Measurements from ENCODE around the gene EGFR.
A peak's percentile ranks its signal among the peaks of the same experiment; 100 is the strongest.

Gene EGFR

DNA sequence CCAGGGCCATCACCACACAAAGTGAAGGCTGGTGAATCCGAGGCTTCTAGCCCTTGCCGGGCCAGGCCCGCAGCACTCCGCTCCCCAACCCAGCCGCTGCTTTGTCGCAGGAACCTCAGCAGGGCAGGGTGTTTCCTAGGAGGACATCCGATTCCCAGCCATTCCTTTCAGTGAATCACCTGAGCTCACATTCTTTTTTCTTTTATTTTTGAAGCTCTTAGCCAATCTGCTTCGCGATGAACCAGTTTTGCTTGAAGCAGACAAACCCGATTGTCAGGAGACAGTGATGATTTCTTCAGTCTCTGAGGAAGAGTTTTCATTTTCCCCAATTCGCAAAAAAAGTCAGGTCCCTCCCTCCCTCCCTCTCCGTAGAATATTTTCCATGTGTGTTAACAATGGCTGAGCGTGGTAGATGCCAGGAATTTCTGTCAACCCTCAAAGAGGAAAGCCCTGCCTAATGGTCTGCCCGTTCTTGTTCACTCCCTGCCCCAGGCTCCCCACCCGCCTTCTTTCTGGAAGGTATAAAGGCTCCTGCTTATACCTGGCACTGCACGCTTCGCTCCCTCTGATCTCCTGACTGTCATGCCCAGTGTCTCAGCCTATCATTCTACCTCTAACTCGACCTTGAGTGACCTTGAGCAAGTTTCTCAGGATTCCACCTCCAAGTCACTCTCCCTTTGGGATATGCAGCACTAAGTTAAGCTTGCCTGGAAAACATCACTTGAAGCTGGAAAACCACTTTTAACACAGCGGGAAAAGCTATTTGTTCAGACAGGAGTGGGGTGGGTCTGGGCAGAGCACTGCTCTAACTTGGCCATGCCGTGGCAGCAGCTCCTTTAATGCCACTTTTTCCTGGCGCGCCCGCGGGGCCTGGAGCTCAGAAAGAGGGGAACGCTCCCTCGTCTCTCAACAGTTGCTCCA, 35.1 kb downstream of the EGFR start:
- Histone ChIP-seq H3K27me3 (ENCODE audit: insufficient read depth, low read length) (no peaks in the 10 kb centered on the region), H3K9me3 (ENCODE audit: low read length) (no peaks in the 10 kb centered on the region), H2AFZ (ENCODE audit: low read depth, low read length) (no peak overlapping the region), H3K36me3 (ENCODE audit: insufficient read depth, low read length) (no peaks in the 10 kb centered on the region), H3K4me1 (ENCODE audit: insufficient read depth, low read length) (peaks cover under 1% of the 10 kb centered on the region), H3K4me3 (ENCODE audit: low read length) (no peak overlapping the region)

DNA sequence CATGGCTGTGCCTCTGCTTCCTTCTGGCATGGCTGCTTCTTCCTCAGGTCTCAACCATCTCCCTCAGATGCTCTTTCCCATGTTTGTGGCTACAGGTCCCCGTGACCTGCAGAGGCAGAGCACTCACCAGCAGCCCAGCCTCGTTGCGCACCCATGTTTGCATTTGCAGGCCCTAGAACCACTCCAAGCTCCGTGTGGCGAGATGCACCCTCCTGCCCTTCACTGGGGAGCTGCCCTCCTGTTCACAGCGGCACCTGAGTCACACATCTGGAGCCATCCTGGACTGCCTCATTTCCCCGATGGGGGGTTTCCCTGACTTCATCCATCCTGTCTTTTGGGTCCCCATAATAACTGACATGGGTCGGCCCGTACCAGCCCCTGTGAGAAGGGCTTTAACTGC, 35.9 kb downstream of the EGFR start:
- Histone ChIP-seq H2AFZ (ENCODE audit: low read depth, low read length) (no peak overlapping the region), H3K4me3 (ENCODE audit: low read length) (no peak overlapping the region), H3K9me3 (ENCODE audit: low read length) (no peaks in the 10 kb centered on the region), H3K36me3 (ENCODE audit: insufficient read depth, low read length) (no peaks in the 10 kb centered on the region), H3K4me1 (ENCODE audit: insufficient read depth, low read length) (peaks cover 3% of the 10 kb centered on the region), H3K27me3 (ENCODE audit: insufficient read depth, low read length) (no peaks in the 10 kb centered on the region)

DNA sequence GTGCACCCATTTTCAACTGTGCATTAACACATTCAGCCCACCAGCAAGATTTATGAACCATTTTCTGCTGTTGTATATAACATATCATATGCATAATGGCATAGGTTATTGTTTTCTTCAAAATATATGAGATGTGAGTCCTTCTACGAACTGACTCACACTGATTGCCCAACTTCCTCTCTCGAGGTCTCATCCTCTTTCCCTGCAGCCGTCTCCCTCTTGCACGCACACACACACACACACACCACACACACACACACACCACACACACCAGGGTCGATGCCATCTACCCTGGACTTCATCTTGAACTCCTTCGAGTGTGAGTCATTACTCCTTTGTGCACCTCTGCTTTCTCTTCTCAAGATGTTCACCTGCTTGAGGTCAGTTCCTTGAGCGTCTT, 36.7 kb downstream of the EGFR start:
- H3K27me3 ChIP-seq (ENCODE audit: insufficient read depth, low read length): no peaks in the 10 kb centered on the region
- H3K36me3 ChIP-seq (ENCODE audit: insufficient read depth, low read length): no peaks in the 10 kb centered on the region
- peaks cover 3% of the 10 kb centered on the region for H3K4me1 ChIP-seq (ENCODE audit: insufficient read depth, low read length)
- H2AFZ ChIP-seq (ENCODE audit: low read depth, low read length): no peak overlapping the region
- H3K4me3 ChIP-seq (ENCODE audit: low read length): no peak overlapping the region
- H3K9me3 ChIP-seq (ENCODE audit: low read length): no peaks in the 10 kb centered on the region

DNA sequence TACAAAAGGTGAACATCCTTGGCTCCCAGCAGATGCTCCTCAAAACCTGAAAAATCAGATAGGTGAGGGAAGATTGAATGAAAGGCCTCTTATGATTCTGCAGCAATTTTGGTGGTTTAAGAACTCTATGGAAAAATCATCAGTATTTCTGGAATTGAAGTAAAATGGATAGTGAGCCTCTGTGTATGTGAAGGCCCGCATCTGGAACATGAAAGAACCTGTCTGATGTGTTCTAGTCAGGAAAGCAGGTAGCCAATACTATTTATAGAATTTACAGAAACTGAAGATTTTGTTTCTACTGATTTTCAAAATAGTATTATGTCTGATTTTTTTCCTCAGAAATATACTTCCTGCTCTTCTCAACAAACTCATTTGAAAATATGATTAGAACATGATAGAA, 37.3 kb downstream of the EGFR start:
- Histone ChIP-seq H2AFZ (ENCODE audit: low read depth, low read length) (no peak overlapping the region), H3K27me3 (ENCODE audit: insufficient read depth, low read length) (no peaks in the 10 kb centered on the region), H3K4me3 (ENCODE audit: low read length) (no peak overlapping the region), H3K36me3 (ENCODE audit: insufficient read depth, low read length) (no peaks in the 10 kb centered on the region), H3K9me3 (ENCODE audit: low read length) (no peaks in the 10 kb centered on the region), H3K4me1 (ENCODE audit: insufficient read depth, low read length) (peaks cover 6% of the 10 kb centered on the region)

DNA sequence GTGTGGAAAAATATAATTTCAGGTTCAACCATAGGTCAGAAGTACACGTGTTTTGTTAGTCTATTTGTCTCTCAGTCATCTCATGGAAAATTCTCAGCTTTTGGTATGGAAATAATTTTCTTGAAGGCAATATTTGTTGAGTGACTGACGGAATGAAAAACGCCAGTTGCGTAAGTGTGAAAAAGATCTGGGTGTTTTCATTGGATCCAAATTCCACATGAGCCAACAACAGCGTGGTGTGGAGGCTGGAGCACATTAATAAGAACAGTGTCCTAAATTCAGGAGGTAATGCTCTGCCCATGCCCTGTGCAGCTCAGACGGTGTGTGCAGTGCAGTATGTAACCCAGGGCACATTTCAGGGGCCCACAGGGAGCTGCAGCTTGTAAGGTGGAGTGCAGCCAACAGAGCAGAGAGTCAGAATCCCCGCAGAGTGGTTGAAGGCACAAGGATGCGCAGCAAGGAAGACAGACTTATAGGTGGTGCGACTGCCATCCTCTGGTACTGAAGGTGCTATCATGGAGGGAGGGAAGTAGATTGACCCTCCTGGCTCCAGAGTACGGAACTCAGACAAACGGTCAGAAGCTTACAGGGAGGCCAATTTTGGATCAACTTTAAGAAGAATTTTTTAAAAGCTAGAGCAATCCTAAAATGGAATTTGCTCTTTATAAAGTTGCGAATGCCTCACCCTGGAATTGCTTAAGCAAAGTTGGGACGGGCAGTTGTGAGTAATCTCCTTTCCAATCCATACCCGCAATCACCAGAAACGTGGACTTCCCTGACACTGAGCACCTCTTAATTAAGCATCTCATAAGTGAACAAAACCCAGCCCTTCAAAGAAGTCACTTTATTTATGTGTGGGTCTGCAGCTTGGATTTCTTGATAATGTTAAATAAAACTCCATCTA, 38.0 kb downstream of the EGFR start:
- no peak overlapping the region for H2AFZ ChIP-seq (ENCODE audit: low read depth, low read length)
- H3K27me3 ChIP-seq (ENCODE audit: insufficient read depth, low read length): no peaks in the 10 kb centered on the region
- H3K4me3 ChIP-seq (ENCODE audit: low read length): no peak overlapping the region
- no peaks in the 10 kb centered on the region for H3K9me3 ChIP-seq (ENCODE audit: low read length)
- peaks cover 6% of the 10 kb centered on the region for H3K4me1 ChIP-seq (ENCODE audit: insufficient read depth, low read length)
- H3K36me3 ChIP-seq (ENCODE audit: insufficient read depth, low read length): no peaks in the 10 kb centered on the region

DNA sequence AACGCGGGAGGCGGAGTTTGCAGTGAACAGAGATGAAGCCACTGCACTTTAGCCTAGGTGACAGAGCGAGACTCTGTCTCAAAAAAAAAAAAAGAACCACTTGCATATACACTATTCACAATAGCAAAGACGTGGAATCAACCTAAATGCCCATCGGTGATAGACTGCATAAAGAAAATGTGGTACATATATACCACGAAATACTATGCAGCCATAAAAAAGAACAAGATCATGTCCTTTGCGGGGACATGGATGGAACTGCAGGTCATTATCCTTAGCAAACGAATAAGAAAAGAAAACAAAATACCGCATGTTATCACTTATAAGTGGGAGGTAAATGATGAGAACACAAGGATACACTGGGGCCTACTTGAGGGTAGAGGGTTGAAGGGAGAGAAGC, 39.5 kb downstream of the EGFR start:
- H3K27me3 ChIP-seq (ENCODE audit: insufficient read depth, low read length): no peaks in the 10 kb centered on the region
- H3K4me3 ChIP-seq (ENCODE audit: low read length): no peak overlapping the region
- no peak overlapping the region for H2AFZ ChIP-seq (ENCODE audit: low read depth, low read length)
- H3K9me3 ChIP-seq (ENCODE audit: low read length): no peaks in the 10 kb centered on the region
- H3K4me1 ChIP-seq (ENCODE audit: insufficient read depth, low read length): peaks cover 6% of the 10 kb centered on the region
- H3K36me3 ChIP-seq (ENCODE audit: insufficient read depth, low read length): no peaks in the 10 kb centered on the region

DNA sequence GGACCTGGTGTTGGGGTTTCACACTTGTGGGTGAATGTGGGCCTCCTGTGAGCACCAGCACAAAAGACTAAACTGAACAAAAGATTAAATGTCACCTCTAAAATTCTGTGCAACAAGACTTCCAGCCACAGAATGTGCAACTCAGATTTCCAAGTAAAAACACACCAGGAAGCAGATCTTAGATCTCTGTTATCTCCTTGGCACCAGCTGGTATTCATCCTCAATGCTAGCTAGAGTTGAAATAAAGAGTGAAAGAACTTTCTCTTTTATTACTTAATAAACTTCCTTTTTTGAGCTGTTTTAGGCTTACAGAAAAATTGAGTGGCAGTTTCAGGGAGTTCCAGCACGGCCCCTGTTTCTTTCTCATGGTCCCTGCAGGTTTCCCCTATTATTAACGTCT, 40.2 kb downstream of the EGFR start:
- peaks cover 6% of the 10 kb centered on the region for H3K4me1 ChIP-seq (ENCODE audit: insufficient read depth, low read length)
- H3K4me3 ChIP-seq (ENCODE audit: low read length): no peak overlapping the region
- no peaks in the 10 kb centered on the region for H3K36me3 ChIP-seq (ENCODE audit: insufficient read depth, low read length)
- H2AFZ ChIP-seq (ENCODE audit: low read depth, low read length): no peak overlapping the region
- H3K27me3 ChIP-seq (ENCODE audit: insufficient read depth, low read length): no peaks in the 10 kb centered on the region
- no peaks in the 10 kb centered on the region for H3K9me3 ChIP-seq (ENCODE audit: low read length)

DNA sequence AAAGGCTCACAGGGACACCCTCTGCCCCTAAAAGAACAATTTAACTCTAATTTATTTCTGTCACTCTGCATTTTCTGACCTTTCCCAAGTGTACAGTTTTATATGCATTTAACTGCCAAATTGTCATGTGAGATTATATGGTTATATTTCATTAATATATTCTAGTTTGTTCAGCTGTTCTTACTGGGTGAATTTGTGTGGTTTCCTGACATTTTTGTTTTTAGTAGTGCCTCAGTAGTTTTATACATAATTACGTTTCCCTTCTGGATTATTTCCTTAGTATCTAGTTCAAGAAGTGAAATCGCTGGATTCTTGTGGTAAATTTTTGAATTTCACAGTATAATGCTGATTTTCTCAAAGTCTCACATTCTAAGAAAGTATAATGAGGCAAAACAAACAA, 41.3 kb downstream of the EGFR start:
- no peaks in the 10 kb centered on the region for H3K9me3 ChIP-seq (ENCODE audit: low read length)

DNA sequence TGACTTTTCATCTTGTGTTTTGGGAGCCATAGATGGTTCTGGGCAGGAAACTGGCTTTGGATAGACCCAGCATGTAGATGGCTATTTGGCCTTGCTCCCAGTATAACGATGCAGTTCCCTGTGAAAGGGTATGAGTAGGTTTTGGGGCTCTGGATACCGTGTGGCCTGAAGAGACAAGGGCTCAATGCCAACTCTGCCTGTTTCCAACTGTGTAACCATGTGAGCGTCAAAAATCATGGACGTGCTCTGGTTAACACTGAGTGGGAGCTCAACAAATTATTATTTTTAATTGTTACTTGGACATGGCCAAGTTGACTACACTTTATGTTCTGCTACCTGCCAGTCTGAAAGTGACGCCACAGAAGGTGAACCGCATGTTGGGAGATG, 41.8 kb downstream of the EGFR start:
- no peaks in the 10 kb centered on the region for H3K27me3 ChIP-seq (ENCODE audit: insufficient read depth, low read length)
- peaks cover 22% of the 10 kb centered on the region for H3K4me1 ChIP-seq (ENCODE audit: insufficient read depth, low read length)
- H2AFZ ChIP-seq (ENCODE audit: low read depth, low read length): no peak overlapping the region
- no peaks in the 10 kb centered on the region for H3K36me3 ChIP-seq (ENCODE audit: insufficient read depth, low read length)
- H3K9me3 ChIP-seq (ENCODE audit: low read length): no peaks in the 10 kb centered on the region
- no peak overlapping the region for H3K4me3 ChIP-seq (ENCODE audit: low read length)

More for the DNA sequence above, 41.3 kb downstream of the EGFR start:
- no peaks in the 10 kb centered on the region for H3K27me3 ChIP-seq (ENCODE audit: insufficient read depth, low read length)
- no peaks in the 10 kb centered on the region for H3K36me3 ChIP-seq (ENCODE audit: insufficient read depth, low read length)
- H3K4me3 ChIP-seq (ENCODE audit: low read length): no peak overlapping the region
- H2AFZ ChIP-seq (ENCODE audit: low read depth, low read length): no peak overlapping the region
- H3K4me1 ChIP-seq (ENCODE audit: insufficient read depth, low read length): peaks cover 16% of the 10 kb centered on the region

DNA sequence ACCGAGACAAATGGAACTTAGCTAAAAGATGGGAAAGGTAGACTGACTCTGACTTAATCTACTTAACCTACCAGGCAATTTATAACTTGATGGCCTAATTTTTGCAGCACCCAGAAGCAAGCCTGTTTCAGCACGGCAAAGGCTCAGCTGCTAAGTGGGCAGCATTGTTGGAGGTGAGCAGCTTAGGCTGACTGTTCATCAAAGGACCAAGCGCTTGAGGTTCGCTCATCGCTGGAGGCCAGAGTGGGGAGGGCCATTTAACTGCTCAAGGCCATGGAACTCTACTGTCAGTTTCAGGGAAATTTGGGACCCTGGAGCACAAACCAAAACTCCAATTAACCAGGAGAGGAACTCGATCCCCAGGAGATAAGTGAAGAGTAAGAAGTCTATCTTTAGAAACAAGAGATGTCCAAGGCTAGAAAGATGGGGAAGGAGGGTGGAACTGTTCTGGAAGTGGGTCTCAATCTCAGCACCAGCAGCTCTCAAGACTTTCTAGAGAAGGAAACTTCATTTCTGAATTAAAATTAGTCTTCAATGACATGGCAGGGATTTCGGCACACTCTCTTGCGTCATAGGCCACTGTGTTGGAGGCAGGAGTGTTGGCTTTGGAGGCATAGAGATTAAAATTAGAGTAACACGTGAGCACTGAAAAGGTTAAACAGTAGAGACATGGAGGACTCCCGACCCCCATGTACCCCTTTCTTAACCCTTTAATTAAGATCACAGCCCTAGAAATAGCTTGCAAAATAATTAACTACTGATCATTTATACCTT, 43.1 kb downstream of the EGFR start:
- Histone ChIP-seq H3K9me3 (ENCODE audit: low read length) (no peaks in the 10 kb centered on the region), H3K4me3 (ENCODE audit: low read length) (no peak overlapping the region), H2AFZ (ENCODE audit: low read depth, low read length) (no peak overlapping the region), H3K36me3 (ENCODE audit: insufficient read depth, low read length) (no peaks in the 10 kb centered on the region), H3K4me1 (ENCODE audit: insufficient read depth, low read length) (peaks cover 35% of the 10 kb centered on the region), H3K27me3 (ENCODE audit: insufficient read depth, low read length) (no peaks in the 10 kb centered on the region)

DNA sequence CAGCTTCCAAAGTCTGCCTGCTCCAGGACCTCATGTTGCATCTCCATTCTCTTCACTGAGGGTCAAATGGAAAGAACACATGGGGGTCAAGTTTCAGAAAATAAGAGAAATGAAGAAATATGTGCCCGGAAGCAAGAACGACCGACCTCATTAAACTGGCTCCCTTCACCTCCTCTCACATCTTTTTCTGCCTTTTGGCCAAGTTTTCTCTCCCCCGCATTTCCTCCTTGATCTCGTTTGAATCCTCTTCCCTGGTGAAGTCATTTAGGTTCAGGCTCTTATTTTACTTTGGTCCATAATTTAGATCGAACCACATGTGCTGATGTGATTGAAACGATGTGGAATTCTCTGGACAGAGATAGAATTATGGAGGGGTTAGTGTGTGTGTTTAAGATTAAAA, 44.2 kb downstream of the EGFR start:
- Histone ChIP-seq H3K4me3 (ENCODE audit: low read length) (no peak overlapping the region), H3K4me1 (ENCODE audit: insufficient read depth, low read length) (peaks cover 39% of the 10 kb centered on the region), H3K9me3 (ENCODE audit: low read length) (no peaks in the 10 kb centered on the region), H3K36me3 (ENCODE audit: insufficient read depth, low read length) (no peaks in the 10 kb centered on the region), H2AFZ (ENCODE audit: low read depth, low read length) (no peak overlapping the region), H3K27me3 (ENCODE audit: insufficient read depth, low read length) (no peaks in the 10 kb centered on the region)

DNA sequence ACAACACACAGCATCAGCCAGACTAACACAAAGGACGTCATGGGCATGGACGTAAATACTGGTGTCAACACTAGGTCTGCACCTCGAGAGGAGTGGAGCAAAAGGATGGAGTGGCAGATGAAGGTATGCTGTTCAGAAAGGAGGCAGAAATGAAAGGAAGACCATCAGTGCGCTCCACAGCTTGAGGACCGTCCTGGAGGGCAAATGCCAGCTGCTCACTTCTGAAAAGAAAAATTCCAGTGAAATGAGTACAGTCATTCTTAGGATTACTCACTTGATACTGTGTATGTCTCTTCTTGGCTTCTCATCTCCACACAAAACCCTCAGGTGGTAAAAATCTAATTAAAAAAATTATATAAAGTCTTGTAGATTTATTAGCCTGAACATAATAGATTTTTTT, 44.8 kb downstream of the EGFR start:
- no peaks in the 10 kb centered on the region for H3K27me3 ChIP-seq (ENCODE audit: insufficient read depth, low read length)
- H3K4me3 ChIP-seq (ENCODE audit: low read length): no peak overlapping the region
- H3K9me3 ChIP-seq (ENCODE audit: low read length): no peaks in the 10 kb centered on the region
- H3K36me3 ChIP-seq (ENCODE audit: insufficient read depth, low read length): no peaks in the 10 kb centered on the region
- peaks cover 39% of the 10 kb centered on the region for H3K4me1 ChIP-seq (ENCODE audit: insufficient read depth, low read length)
- no peak overlapping the region for H2AFZ ChIP-seq (ENCODE audit: low read depth, low read length)

DNA sequence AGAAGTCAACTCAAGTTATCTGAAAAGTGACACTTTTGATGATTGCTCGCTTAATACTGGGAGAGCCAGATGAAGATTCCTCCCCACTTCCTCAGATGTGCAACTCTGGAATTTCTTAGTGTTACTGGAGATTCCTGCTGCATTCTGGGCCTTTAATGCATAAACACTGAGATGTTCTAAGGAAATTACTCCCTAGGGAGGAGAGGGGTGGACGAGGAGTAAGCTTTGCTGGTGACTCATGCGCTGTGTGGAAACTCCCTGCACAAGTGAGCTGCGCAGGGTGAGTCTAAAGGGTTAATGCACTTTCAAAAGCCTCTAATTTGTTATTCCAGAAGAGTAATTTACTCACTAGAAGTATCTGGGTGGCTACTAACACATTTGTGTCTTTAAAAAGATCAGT, 46.3 kb downstream of the EGFR start:
- Histone ChIP-seq H3K4me3 (ENCODE audit: low read length) (peak overlapping the region; percentile 14), H3K27me3 (ENCODE audit: insufficient read depth, low read length) (no peaks in the 10 kb centered on the region)

More for the DNA sequence above, 46.3 kb downstream of the EGFR start:
- no peaks in the 10 kb centered on the region for H3K36me3 ChIP-seq (ENCODE audit: insufficient read depth, low read length)
- peaks cover 46% of the 10 kb centered on the region for H3K4me1 ChIP-seq (ENCODE audit: insufficient read depth, low read length)
- H2AFZ ChIP-seq (ENCODE audit: low read depth, low read length): peak overlapping the region; percentile 8
- no peaks in the 10 kb centered on the region for H3K9me3 ChIP-seq (ENCODE audit: low read length)

Data from neuron (in vitro differentiated cells).